ENCODE results near the gene SLC66A1.
"Not testable (repeated sequence)": the region's sequence is repeated elsewhere in the genome, so short reads cannot be mapped to it uniquely, and the experiment has no call there.

SLC66A1 gene

GRCh38 chr1:19272064-19272463 lies 40.1 kb upstream of the SLC66A1 start:
- TF ChIP-seq CTCF (conservative IDR thresholded peaks at IDR 0.05; ENCODE audit: low read length), result no peak
- TF ChIP-seq EZH2phosphoT487 (IDR thresholded peaks at IDR 0.05; ENCODE audit: borderline replicate concordance), result no peak

GRCh38 chr1:19273106-19273843 lies 38.9 kb upstream of the SLC66A1 start:
- Histone ChIP-seq H3K9me3 (ENCODE audit: insufficient read depth, low read depth, low read length) (no peaks in the 10 kb centered on the region), H3K36me3 (ENCODE audit: insufficient read depth, low read length) (no peaks in the 10 kb centered on the region), H2AFZ (ENCODE audit: low read length) (no peak overlapping the region), H3K79me2 (ENCODE audit: insufficient read depth, low read length) (no peaks in the 10 kb centered on the region), H3F3A (ENCODE audit: low read depth) (no peaks in the 10 kb centered on the region), H4K20me1 (ENCODE audit: insufficient read depth, low read length, poor library complexity, severe bottlenecking) (no peaks in the 10 kb centered on the region), H3K4me2 (ENCODE audit: low read depth, low read length, poor library complexity, severe bottlenecking) (no peak overlapping the region), H3K9me2 (replicated peaks; ENCODE audit: low read depth, low read length) (no peaks in the 10 kb centered on the region), H3K27me3 (ENCODE audit: insufficient read depth, low read length, poor library complexity, severe bottlenecking) (no peaks in the 10 kb centered on the region), H3K4me3 (ENCODE audit: low read length, poor library complexity, severe bottlenecking) (no peak overlapping the region), H3K4me1 (ENCODE audit: insufficient read depth, low read length, poor library complexity, severe bottlenecking) (no peaks in the 10 kb centered on the region), H3K9ac (ENCODE audit: low read depth, low read length, poor library complexity, severe bottlenecking) (no peak overlapping the region)
- no peak for TF ChIP-seq EZH2phosphoT487 (IDR thresholded peaks at IDR 0.05; ENCODE audit: borderline replicate concordance)
- no peak for TF ChIP-seq CTCF (conservative IDR thresholded peaks at IDR 0.05; ENCODE audit: low read length)

More at GRCh38 chr1:19272064-19272463, 40.1 kb upstream of the SLC66A1 start:
- H3K4me1 ChIP-seq (ENCODE audit: insufficient read depth, low read length, poor library complexity, severe bottlenecking), result no peaks in the 10 kb centered on the region
- H4K20me1 ChIP-seq (ENCODE audit: insufficient read depth, low read length, poor library complexity, severe bottlenecking), result no peaks in the 10 kb centered on the region
- H3F3A ChIP-seq (ENCODE audit: low read depth), result no peaks in the 10 kb centered on the region
- H3K36me3 ChIP-seq (ENCODE audit: insufficient read depth, low read length), result no peaks in the 10 kb centered on the region
- no peak overlapping the region for H2AFZ ChIP-seq (ENCODE audit: low read length)
- no peaks in the 10 kb centered on the region for H3K9me2 ChIP-seq (replicated peaks; ENCODE audit: low read depth, low read length)
- no peak overlapping the region for H3K4me3 ChIP-seq (ENCODE audit: low read length, poor library complexity, severe bottlenecking)
- H3K27me3 ChIP-seq (ENCODE audit: insufficient read depth, low read length, poor library complexity, severe bottlenecking), result no peaks in the 10 kb centered on the region
- no peak overlapping the region for H3K9ac ChIP-seq (ENCODE audit: low read depth, low read length, poor library complexity, severe bottlenecking)
- H3K9me3 ChIP-seq (ENCODE audit: insufficient read depth, low read depth, low read length), result no peaks in the 10 kb centered on the region
- no peak overlapping the region for H3K4me2 ChIP-seq (ENCODE audit: low read depth, low read length, poor library complexity, severe bottlenecking)
- no peaks in the 10 kb centered on the region for H3K79me2 ChIP-seq (ENCODE audit: insufficient read depth, low read length)

- H3K9me3 ChIP-seq (ENCODE audit: insufficient read depth, low read depth, low read length); H3K36me3 ChIP-seq (ENCODE audit: insufficient read depth, low read length); H3K4me2 ChIP-seq (ENCODE audit: low read depth, low read length, poor library complexity, severe bottlenecking); H3K4me3 ChIP-seq (ENCODE audit: low read length, poor library complexity, severe bottlenecking); H2AFZ ChIP-seq (ENCODE audit: low read length); H3K79me2 ChIP-seq (ENCODE audit: insufficient read depth, low read length); H3K9ac ChIP-seq (ENCODE audit: low read depth, low read length, poor library complexity, severe bottlenecking); H3F3A ChIP-seq (ENCODE audit: low read depth); H3K4me1 ChIP-seq (ENCODE audit: insufficient read depth, low read length, poor library complexity, severe bottlenecking); H3K27me3 ChIP-seq (ENCODE audit: insufficient read depth, low read length, poor library complexity, severe bottlenecking); H4K20me1 ChIP-seq (ENCODE audit: insufficient read depth, low read length, poor library complexity, severe bottlenecking); H3K9me2 ChIP-seq (replicated peaks; ENCODE audit: low read depth, low read length): not testable (repeated sequence)
These were observed 38.1 kb upstream of the SLC66A1 start for GRCh38 chr1:19273844-19274531.

Data from Loucy (cell line).